ENCODE measurements around the gene TEX47. TPM values are rescaled to one million over a fixed set of nuclear protein-coding genes. Genes with fewer than 3 reads are reported as not detected.

Gene TEX47
- polyA plus RNA-seq = not detected

DNA sequence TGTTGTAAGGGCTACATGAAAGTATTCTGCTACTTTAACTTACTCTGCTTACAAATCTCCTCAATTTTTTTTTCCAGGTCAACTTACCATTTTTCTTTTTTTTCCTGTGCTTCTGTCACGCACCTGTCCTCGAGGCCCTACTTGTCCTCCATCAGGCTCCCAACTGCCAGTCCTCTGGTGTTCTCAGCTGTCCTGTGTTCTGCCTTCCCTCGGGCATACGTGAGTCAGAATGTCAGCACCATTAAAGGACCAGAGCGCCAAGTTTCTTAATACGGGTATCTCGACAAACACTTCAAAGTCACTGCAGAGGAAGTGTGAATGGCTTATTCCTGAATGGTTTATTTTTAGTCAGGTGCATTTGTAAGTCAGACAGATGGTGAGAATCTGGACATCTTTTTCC is at the start of gene TEX47:
Gene TEX47 (minus strand): TSS at position 185 of the 400 bp plus-strand sequence. CDS start 795 bp downstream, outside the sequence.
- Mint-ChIP-seq H3K27me3 (no peaks in the 10 kb centered on the region), H3K4me3 (no peak within 1 kb of the TSS), H3K4me1 (no peaks in the 10 kb centered on the region), H3K9me3 (no peaks in the 10 kb centered on the region), H3K36me3 (no peaks in the 10 kb centered on the region), H3K27ac (no peak within 1 kb of the TSS)

DNA sequence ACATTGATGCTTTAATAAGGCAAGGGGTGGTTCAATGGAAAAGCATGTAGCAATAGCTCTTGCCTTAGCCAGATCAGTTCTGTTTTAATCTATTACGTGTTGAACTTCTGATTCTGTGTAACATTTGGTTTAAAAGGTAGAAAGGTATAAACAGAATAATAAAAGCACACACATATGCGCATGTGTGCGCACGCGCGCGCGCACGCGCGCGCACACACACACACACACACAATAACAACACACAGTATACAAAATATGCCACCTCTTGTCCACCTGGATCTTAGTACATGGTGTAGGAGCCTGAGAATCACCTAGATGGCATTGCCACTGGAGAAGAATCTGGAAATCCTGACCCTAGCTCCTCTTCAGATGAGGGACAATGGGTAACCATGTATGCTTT is 49.6 kb upstream of the TEX47 start:
- Mint-ChIP-seq H3K27ac (no peak overlapping the region), H3K36me3 (no peaks in the 10 kb centered on the region), H3K4me3 (no peak overlapping the region), H3K27me3 (no peaks in the 10 kb centered on the region), H3K9me3 (peaks cover 0 to 3% (median 0%) of the 10 kb centered on the region in 3 donors), H3K4me1 (no peaks in the 10 kb centered on the region)

DNA sequence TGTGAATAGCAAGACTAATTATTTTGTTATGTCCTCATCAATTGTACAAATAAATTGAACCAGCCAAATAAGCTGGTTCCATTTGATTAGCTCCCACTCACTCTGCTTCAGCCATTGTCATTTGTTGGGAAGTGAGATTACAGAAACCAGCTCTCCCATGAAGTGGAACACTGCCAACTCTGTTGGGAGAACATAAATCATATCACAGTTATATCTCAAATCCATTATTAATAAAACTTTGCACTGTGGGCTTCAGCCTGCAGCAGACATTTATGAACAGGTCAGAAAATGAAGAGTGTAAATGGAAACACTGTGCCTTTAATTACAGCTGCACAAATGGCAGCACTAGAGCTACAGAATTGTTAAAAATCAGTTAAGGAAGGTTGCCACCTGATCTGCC is 46.7 kb upstream of the TEX47 start:
- no peak overlapping the region for H3K27ac Mint-ChIP-seq
- H3K27me3 Mint-ChIP-seq = no peaks in the 10 kb centered on the region
- no peak overlapping the region for H3K4me3 Mint-ChIP-seq
- no peaks in the 10 kb centered on the region for H3K36me3 Mint-ChIP-seq
- no peaks in the 10 kb centered on the region for H3K4me1 Mint-ChIP-seq
- H3K9me3 Mint-ChIP-seq = no peaks in the 10 kb centered on the region

DNA sequence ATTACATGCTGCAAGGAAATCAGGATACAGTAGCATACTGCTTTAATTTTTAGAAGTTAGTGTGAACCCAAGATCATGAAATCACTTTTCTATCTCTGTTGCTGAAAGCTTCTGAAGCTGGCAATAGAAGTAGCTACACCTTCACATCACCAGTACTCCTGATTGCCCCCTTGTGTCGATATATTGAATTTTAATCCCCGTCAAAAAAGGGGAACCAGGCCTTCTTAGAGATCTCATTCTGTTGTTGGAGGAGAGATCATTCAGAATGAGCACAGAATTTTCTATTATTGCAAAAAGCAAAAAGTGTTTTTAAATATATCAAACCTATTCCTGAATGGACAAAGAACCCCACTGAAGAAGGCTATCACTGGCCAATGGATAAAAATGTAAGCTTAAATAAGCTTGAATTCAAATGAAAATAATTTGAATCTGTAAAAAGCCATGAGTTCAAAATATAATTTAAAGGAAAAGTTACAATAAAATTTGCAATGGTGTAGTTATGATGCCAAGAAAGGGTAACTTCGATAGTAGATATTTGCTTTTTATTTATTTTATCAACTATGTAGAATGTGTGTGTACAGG is 39.7 kb upstream of the TEX47 start:
- Mint-ChIP-seq H3K36me3 (no peaks in the 10 kb centered on the region), H3K9me3 (no peaks in the 10 kb centered on the region), H3K4me3 (no peak overlapping the region), H3K27me3 (no peaks in the 10 kb centered on the region), H3K27ac (no peak overlapping the region), H3K4me1 (no peaks in the 10 kb centered on the region)

DNA sequence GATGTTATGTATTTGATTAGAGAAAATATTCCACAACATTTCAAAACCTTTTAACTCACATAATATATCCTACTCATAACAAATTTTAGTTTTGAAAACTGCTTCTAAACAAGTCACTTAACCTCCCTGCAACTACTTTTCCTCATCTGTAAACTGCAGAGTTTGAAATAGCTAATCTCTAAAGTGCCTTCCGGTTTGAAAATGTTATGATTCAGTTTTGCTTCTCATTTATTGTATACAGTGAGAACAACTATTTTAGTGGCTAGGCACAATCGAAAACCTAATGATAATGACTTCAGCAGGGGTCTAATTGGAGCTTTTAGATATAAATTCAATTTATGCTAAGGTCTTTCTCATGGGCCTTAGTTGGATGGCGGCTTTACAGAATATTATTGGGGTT is 30.7 kb upstream of the TEX47 start:
- Mint-ChIP-seq H3K4me1 (no peaks in the 10 kb centered on the region), H3K4me3 (no peak overlapping the region), H3K36me3 (no peaks in the 10 kb centered on the region), H3K9me3 (peaks cover 0 to 10% (median 6%) of the 10 kb centered on the region in 3 donors), H3K27me3 (no peaks in the 10 kb centered on the region), H3K27ac (no peak overlapping the region)

DNA sequence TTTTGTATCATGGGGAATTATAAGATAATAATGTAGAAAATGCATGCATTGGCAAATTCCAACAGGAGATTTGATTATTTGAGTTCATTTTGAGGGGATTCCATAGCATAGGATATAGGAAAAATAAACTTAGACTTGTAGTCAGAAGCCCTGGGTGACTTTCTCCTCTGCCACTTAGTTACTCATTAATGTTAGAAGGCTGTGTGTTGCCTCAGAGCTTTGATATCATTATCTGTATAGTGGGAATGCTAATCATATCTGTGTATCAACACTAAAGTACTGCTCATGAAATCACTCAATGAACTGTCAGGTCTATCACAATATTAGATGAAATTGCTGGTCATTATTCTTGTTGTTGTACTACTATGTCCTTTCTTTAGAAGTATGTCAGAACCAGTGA is 23.0 kb upstream of the TEX47 start:
- H3K4me1 Mint-ChIP-seq = no peaks in the 10 kb centered on the region
- peaks cover 2 to 4% (median 4%) of the 10 kb centered on the region in 3 donors for H3K9me3 Mint-ChIP-seq
- no peaks in the 10 kb centered on the region for H3K36me3 Mint-ChIP-seq
- H3K27me3 Mint-ChIP-seq = no peaks in the 10 kb centered on the region
- H3K4me3 Mint-ChIP-seq = no peak overlapping the region
- no peak overlapping the region for H3K27ac Mint-ChIP-seq

DNA sequence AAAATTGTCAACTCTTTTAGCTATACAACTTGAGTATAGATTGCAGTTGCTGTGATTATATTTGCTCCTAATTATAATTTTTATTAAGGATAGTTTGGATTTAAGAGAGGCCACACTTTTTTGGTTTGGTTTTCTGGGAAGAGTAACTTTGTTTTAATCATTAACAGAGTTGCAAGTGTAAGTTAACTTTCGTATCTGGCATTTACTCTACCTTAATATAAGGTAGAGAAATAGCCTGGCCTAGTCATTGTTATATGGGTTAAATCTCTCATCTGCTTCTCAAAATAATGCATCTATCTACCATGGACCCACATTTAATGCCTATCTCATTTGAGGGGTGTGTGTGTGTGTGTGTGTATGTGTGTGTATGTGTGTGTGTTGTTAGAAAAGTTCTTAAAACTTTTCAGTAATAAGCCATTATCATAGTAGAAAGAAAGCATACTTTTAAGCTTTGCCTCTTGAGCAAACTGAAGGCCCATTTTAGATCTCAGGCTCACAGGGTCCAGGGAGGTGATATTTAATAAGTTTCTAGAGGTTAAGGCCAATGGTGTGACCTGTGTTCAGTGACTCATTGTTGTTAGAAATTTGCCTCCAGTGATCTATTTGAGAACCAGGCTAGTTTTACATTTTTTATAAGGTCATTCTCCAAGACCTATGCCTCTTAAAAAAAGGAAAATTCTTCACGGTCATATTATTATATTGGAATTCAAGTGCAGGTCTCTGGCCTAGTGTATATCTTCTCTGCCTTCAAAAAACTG is 10.9 kb upstream of the TEX47 start:
- H3K4me1 Mint-ChIP-seq = no peaks in the 10 kb centered on the region
- H3K27ac Mint-ChIP-seq = no peak overlapping the region
- no peaks in the 10 kb centered on the region for H3K27me3 Mint-ChIP-seq
- H3K4me3 Mint-ChIP-seq = no peak overlapping the region
- peaks cover 0 to 3% (median 0%) of the 10 kb centered on the region in 3 donors for H3K9me3 Mint-ChIP-seq
- H3K36me3 Mint-ChIP-seq = no peaks in the 10 kb centered on the region

DNA sequence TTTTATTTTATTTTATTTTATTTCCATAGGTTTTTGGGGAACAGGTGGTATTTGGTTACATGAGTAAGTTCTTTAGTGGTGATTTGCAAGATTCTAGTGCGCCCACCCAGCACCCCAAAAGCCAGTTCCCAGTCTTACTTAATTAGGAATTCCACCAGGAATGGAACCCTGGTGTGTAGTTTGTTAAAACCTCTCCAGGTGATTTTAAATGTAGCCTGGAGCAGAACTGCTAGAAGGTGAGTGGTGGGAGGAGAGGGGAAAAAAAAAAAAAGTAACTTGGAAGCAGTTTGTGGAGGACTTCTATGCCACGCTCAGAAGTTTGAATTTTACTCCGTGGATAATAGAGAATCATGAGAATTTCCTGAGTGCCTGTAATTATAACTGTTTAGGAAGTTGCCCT is 5.5 kb upstream of the TEX47 start:
- Mint-ChIP-seq H3K9me3 (no peaks in the 10 kb centered on the region), H3K27me3 (no peaks in the 10 kb centered on the region), H3K27ac (no peak overlapping the region), H3K4me1 (no peaks in the 10 kb centered on the region), H3K36me3 (no peaks in the 10 kb centered on the region), H3K4me3 (no peak overlapping the region)

DNA sequence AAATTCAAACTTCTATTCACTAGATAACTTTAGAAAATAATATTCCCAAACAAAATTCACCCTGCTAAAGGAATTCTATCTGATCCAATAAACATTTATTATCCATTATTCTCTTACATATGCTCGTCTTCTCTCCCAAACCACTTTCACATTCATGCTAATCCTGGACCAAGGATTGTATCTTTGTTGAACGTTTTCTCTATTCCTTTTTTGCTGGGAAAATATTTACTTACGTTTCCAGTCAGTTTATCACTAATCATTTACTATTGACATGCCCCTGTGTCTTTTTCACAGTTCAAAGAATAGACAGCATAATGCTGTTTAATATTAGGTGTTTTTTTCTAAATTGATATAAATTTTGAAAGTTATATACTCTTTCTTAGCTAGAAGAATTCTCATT is 3.2 kb downstream of the TEX47 start:
- Mint-ChIP-seq H3K4me3 (no peak overlapping the region), H3K36me3 (no peaks in the 10 kb centered on the region), H3K4me1 (no peaks in the 10 kb centered on the region), H3K27ac (no peak overlapping the region), H3K9me3 (no peaks in the 10 kb centered on the region), H3K27me3 (no peaks in the 10 kb centered on the region)

DNA sequence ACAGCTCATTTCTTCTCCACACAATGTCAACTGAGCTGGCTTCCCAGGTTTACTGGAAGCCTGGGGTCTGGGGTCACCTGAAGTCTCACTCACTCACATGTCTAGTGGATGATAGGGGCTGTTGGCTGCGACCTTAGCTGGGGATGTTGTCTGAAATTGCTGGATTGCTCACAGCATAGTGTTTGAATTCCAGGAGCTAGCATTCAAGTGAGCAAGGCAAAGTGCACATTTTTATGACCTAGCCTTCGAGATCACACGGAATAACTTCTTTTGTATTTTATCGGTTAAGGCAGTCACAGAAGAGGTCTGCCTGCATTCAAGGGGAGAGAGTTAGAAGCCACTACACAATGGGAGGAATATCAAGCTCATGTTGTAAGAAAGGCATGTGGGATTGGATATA is 3.6 kb downstream of the TEX47 start:
- Mint-ChIP-seq H3K4me1 (no peaks in the 10 kb centered on the region), H3K27me3 (no peaks in the 10 kb centered on the region), H3K4me3 (no peak overlapping the region), H3K9me3 (no peaks in the 10 kb centered on the region), H3K36me3 (no peaks in the 10 kb centered on the region), H3K27ac (no peak overlapping the region)

DNA sequence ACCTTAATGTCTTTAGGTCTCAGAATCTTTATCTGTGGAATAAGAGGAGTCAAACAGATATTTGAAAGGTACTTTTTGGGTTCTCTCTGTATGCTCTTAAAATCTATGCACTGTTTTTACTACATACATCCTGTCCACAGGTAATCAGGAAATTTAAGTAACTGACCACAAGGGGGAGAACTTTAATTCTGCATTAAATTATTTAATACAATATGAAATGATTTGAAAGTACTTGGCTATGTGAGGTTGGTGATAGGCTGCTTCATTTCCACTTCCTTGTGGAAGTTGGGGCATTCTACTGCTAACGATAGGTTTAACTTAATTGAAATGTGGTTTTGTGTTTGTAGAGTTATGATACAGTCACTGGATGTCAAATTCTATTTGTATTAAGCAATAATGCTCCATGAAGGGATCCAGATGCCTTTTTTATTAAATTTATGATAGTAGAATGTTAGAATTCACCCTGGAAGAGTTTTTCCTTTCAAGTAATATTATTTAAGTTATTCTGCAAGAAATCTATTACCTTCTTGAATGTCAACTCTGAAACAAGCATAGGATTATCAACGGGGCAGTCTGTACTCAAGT is 6.0 kb downstream of the TEX47 start:
- Mint-ChIP-seq H3K36me3 (no peaks in the 10 kb centered on the region), H3K4me1 (no peaks in the 10 kb centered on the region), H3K4me3 (no peak overlapping the region), H3K27me3 (no peaks in the 10 kb centered on the region), H3K9me3 (no peaks in the 10 kb centered on the region), H3K27ac (no peak overlapping the region)

DNA sequence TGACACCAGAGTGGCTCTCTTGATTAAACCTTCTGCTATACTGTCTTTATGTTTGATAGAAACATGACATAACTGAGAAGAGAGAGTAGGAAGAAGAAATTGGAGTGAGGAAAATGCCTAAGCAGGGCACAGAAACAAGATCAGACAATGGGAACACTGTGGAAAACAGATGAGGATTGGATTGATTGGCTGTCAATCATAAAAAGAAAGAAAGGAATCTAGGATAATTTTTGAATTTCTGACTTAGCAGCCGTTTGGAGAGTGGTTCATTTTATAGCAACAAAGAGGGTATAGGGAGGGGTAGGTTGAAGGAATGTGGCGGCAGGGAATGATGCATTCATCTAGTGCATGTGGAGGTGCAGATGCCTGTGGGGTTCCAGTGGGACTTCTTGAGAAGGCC is 7.8 kb downstream of the TEX47 start:
- Mint-ChIP-seq H3K27me3 (no peaks in the 10 kb centered on the region), H3K4me3 (no peak overlapping the region), H3K27ac (no peak overlapping the region), H3K4me1 (no peaks in the 10 kb centered on the region), H3K36me3 (no peaks in the 10 kb centered on the region), H3K9me3 (no peaks in the 10 kb centered on the region)

DNA sequence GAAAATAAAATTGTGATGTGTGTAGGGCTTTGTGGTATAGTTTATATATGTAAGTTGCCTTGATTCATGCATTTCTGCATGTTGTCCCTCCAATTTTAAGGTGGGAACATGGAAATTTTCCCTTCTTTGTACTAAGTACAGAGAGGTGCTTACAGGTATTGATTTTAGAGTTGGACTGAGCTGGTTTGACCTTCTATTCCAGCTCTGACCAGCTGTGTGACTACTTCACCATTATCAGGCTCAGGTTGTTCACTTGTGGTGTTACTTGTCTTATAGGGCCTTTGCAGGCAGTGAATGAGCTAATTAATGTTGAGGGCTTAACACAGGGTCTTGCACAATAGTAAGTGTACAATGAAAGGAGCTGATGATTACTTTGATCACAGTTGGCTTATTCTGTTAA is 19.7 kb downstream of the TEX47 start:
- no peaks in the 10 kb centered on the region for H3K9me3 Mint-ChIP-seq
- H3K27ac Mint-ChIP-seq = no peak overlapping the region
- H3K4me1 Mint-ChIP-seq = no peaks in the 10 kb centered on the region
- H3K36me3 Mint-ChIP-seq = no peaks in the 10 kb centered on the region
- H3K27me3 Mint-ChIP-seq = no peaks in the 10 kb centered on the region
- H3K4me3 Mint-ChIP-seq = no peak overlapping the region

DNA sequence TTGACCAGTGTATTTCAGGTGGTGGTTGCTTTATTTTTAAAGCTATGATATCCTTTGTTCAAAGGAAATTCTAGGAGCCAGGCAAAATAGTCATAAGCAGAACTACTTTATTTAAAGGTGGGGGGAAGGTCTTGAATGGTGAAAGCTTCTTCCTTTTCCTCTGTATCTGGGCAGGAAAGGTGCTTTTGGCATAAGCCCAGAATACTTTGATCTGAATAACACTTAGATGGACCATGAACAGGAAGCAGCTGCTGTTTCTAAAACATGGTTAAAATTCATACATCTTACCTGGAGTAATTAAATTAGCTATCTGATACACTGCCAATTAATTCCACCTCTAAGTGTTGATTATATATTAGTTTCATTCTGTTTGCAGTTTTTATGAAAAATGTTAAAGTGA is 22.8 kb downstream of the TEX47 start:
- Mint-ChIP-seq H3K36me3 (no peaks in the 10 kb centered on the region), H3K9me3 (no peaks in the 10 kb centered on the region), H3K27ac (no peak overlapping the region), H3K27me3 (no peaks in the 10 kb centered on the region), H3K4me3 (no peak overlapping the region), H3K4me1 (no peaks in the 10 kb centered on the region)

DNA sequence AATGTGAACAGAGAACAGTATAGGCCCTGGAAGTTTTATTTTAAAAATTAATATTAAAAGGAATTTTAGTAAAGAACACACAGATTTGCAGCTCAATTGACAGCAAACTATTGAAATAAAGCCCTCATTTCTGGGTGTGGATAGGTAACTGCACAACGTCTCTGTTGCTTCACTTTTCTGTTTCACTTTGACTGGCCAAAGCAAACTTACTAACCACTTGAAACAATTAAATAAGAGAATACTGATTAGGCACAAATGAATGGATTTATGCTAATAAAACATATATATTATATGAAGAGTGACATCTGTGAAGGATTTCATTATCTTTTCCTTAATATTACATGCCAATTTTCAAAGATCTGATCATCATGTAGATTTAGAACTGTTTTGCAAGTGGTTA is 24.1 kb downstream of the TEX47 start:
- no peaks in the 10 kb centered on the region for H3K9me3 Mint-ChIP-seq
- no peaks in the 10 kb centered on the region for H3K4me1 Mint-ChIP-seq
- H3K4me3 Mint-ChIP-seq = no peak overlapping the region
- H3K36me3 Mint-ChIP-seq = no peaks in the 10 kb centered on the region
- H3K27me3 Mint-ChIP-seq = no peaks in the 10 kb centered on the region
- no peak overlapping the region for H3K27ac Mint-ChIP-seq

DNA sequence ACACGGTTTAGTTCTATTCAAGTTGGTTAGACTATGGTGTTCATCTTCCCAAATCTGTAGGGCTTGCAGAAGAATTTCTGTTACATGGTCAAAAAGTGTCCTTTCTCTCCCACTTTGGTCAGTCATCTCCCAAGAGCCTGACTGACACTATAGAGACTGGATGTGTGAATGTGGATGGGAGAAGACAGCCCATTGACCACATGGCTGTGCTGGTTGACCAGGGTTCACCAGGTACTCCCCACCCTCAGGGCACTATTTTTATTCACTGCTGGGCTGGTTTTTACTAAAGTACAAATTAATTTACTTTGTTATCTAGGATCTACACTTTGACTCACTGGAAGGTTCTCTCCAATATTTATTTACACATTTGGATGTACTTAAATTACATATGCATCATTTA is 33.8 kb downstream of the TEX47 start:
- no peak overlapping the region for H3K27ac Mint-ChIP-seq
- no peak overlapping the region for H3K4me3 Mint-ChIP-seq
- H3K9me3 Mint-ChIP-seq = no peaks in the 10 kb centered on the region
- peaks cover 0 to 2% (median 0%) of the 10 kb centered on the region in 3 donors for H3K4me1 Mint-ChIP-seq
- H3K36me3 Mint-ChIP-seq = no peaks in the 10 kb centered on the region
- peaks cover 18% of the 10 kb centered on the region for H3K27me3 Mint-ChIP-seq
